ENCODE measurements around the gene LRRC55.

DNA sequence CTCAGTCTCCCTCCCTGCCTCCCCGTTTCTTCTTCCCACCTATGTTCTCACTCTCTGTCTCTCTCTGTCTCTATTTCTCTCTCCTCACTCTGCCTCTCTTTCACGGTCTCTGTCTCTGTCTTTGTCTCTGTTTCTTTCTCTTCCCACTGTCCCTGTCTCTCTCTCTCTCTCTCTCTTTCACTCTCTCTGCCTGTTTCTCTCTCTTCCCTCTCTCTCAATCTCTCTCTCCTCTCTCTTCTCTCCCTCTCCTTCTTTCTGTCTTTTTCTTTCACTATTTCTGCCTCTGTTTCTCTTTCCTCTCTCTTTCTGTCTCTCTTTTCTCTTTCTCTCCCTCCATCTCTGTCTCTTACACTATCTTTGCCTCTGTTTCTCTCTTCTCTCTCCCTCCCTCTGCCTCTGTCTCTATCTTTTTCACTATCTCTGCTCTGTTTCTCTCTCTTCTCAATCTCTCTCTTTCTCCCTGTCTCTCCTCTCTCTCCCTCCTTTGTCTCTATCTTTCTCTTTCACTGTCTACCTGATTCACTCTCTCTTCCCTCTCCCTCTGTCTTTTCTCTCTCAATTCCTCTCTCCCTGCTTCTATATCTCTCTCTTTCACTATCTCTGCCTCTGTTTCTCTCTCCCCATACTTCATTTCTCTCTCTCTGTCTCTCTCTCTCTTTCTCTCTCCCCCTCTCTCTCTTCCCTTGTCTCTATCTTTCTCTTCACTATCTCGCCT, 49.9 kb downstream of the LRRC55 start:
- TF ChIP-seq TAF1 (IDR thresholded peaks at IDR 0.05; ENCODE audit: borderline replicate concordance, low read depth, low read length) (no peak), POLR2AphosphoS5 (IDR thresholded peaks at IDR 0.05; ENCODE audit: low read depth, low read length) (no peak)

Data from GM12892 (cell line).